GM18526 (cell line): ENCODE results near the gene FBXO36.

Experiments used
- POLR2A ChIP-seq: IDR thresholded peaks from 3 replicates; pipeline ENCODE4 v1.6.1; 2011; ENCODE audit not compliant: insufficient read length; ENCODE audit errors: extremely low read depth

FBXO36 gene, protein sequence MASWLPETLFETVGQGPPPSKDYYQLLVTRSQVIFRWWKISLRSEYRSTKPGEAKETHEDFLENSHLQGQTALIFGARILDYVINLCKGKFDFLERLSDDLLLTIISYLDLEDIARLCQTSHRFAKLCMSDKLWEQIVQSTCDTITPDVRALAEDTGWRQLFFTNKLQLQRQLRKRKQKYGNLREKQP

DNA sequence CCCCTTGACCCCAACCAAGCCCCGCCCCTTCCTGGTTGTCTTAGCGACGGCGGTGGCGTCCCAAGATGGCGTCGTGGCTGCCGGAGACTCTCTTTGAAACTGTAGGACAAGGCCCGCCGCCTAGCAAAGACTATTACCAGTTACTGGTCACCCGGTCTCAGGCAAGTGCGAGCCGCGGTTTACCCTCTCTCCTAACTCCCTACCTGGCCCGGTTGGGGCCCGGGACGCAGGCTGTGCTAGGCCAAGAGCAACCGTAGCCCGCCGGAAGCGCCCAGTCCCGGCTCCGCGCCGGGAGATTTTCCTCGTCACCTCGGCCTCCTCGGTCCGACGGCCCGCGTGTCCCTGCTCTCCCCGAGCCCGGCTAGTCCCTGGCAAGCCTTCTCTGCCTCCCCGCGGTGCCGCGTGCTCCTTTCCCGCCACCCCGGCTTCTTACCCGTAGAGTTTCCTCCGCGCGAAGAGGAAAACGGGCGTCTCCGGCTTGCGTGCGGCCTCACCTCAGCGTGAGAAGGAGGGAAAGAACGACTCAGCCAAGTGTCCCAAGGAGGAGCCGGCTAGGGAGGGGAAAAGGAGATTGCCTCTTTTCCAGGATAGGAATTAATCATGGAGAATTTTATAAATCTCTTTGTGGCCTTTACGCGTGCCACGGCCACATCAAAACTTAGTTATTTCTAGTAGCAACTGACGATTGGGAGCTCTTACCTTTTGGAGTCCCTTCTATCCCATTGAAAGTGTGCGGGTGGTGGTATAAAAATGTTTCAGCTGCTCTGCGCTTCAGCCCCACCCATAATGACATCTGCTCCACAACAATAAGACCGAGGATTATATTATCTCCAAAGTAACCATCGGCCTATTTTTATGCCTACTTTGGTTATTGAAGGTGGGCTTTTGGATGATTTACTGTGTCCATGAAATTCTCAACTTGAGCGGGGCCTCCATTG lies at the start of gene FBXO36:
FBXO36 (plus strand) TSS at position 55 of the 938 bp plus-strand sequence; CDS start at position 66, 11 bp downstream.
- TF ChIP-seq POLR2A = no peak

DNA sequence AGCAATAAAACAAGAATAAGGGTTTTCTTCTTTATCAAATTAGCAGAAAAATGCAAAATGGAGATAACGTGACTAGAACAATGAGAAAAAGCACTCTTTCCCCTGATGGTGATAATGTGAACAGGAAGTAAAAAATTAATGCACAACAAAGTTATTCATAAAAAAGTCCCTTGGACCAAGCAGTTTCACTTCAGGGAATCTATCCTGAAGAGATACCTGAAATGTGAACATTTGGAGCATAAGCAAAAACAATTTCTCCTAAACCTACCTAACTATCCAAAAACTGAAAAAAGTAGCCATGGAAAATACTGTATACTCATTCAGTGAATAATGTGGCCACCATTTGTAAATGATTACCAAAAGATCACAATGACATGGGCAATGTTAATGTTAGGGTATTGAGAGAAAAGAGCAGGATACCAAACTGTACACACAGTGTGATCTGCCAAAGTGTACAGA lies 49.2 kb upstream of the FBXO36 start:
- no peak for TF ChIP-seq POLR2A

DNA sequence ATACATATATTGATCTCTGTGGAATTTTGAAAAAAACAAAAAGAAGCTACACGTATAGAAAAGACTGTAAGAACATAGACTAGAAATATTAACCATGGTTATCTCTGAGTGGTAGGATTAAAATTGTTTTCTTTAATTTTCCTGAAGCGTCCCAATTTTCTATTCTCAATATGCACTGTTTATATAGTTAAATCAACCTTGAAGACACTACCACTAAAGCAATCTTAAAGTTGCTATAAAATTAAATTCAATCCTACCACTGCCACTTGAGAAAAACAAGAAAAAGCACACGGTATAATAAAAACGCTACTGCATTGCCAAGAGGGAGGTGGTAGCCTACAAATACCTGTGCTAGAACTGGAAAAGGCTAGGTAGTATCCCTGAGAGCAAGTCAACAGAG lies 47.7 kb upstream of the FBXO36 start:
- no peak for TF ChIP-seq POLR2A

DNA sequence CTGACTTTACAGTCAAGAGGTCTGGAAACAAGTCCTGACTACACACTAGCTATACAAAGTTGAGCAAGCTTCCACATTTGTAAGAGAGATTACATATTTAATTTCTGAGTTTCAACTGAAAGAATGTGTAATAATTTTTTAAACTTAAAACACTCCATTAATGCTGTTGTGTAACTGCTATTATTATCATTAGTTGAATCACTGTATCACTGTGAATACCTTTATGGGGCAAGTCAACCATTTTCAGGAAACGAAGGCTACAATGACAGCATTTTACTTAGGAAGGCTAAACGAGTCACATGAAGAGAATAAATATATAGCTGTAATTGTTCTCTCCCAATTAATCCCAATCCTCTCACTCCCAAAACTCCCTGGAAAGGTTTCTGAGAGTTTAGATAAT lies 46.8 kb upstream of the FBXO36 start:
- TF ChIP-seq POLR2A = no peak

DNA sequence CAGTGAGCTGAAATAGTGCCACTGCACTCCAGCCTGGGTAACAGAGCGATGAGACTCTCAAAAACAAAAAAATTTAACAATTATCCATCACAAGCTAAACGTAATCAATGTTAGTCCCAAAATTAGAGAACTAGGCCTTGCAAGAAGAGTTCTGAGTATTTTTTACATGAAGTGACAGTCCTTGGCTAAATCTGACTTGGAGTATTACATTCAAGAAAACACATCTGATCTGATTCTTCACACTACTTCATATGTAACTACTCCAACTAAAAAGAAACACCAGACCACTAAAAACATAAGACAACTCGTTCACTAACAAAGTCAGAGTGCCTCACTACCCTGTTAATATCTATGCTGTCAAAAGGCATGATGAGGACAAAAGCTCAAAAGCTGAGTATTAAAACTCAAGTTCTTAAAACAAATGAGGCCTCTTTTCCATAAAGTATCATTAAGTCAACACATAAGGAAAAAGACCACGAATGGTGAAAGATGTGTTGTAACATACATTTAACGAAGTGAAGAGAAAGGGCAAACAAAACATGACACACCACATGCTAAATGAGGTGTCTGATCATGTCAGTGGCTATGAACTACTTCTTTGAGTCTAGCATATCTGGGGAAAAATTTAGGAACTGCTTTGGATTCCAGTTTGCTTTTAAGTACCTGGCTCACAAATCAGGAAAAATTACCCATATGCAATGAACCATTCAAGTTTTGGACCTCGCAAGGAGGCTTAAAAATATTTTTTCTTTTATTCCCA lies 42.9 kb upstream of the FBXO36 start:
- TF ChIP-seq POLR2A = no peak

DNA sequence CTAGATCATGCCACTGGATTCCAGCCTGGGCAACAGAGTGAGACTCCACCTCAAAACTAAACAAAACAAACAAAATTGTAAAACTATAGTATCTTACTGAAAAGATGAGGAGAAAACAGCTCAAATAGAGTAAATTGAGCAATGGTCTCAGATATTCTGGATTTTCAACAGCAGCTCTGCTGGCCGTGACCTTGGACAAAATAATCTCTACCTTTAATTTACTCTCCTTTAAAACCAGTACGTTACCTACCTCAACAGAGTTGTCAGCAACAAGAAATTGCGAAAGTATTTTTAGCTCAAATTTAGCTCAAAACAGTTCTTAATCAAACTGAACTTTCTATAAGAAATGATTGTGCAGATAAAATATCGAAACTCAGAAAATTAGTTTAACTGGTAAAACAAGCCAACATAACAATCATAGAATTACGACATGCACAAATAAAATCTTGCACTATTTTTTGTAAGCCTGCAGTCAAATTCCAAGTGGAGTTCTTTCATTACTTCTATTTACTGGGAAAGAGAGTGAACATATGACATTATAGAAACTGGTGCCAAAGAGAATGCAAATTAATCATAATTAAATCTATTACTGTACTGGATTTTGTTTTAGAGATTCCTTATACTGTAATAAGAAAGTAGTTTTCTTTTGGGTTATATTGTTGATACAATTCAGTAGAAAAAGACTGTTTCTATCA lies 41.3 kb upstream of the FBXO36 start:
- TF ChIP-seq POLR2A = no peak

DNA sequence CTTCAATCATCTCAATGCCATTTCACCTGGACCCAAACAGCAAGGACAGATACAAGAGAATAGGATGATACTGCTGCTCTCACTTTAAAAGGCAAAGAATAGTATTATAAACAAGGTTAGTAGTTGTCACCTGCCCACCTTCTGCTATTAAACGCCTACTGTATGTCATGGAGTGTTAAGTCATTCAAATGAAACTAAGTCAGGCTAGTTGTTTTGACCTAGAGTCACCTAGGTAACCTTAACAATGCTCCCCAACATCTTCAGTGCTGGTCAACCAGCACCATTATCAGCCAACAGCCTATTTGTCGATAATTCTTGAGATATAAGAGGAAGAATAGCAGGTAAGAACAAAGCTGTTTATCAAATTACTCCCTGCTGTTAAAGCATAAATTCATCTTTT lies 39.7 kb upstream of the FBXO36 start:
- TF ChIP-seq POLR2A = no peak

DNA sequence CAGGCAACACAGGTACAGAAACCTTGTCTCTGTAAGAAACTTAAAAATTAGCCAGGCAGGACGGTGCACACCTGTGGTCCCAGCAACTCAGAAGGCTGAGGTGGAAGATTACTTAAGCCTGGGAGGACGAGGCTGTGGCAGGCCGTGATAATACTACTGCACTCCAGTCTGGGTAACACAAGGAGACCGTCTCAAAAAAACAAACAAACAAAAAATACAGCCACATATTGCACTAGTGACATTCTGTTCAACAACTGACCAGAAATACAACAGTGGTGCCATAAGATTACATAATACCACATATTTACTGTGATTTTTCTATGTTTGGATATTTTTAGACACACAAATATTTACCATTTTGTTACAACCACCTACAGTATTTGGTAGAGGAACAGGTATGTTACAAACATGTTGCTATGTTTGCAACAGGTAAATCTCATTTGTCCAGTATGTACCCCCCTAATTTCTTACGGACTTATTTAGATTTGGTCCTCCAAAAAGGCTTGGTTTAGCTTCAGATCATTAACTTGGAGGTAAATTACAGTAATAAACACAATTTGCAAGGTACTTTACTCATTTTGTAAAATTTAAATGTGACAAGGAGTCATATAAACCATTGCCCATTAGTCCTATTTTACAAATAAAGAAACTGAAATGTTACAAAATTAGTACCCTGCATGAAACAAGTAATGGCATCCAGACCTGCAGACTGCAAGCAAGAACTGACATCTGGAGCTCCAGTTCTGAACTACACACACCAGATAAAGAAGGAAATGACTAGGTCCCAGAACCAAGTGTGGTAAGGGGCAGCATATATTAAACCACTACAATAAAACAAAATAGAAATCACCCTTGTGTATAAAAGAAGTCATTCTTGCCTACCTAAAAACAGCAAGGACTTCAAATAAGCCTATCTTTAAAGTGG lies 37.3 kb upstream of the FBXO36 start:
- no peak for TF ChIP-seq POLR2A

DNA sequence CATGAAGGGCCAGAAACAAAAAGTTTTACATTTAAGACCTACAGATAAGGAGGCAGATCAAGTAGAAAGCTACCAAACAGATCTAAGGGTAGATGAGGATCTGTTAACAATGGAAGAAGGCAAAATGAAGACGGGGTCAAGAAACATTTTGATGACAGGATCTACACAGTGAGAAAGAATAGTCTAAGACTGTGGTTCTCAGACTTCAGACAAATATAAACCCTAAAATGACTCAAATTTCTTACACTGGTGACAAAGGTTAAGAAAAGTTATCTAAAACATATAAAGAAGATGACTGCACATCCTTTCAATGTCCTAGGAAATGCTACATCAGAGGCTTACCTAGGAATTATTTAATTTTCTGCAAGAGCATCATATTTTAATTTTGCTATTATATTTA lies 34.9 kb upstream of the FBXO36 start:
- no peak for TF ChIP-seq POLR2A

DNA sequence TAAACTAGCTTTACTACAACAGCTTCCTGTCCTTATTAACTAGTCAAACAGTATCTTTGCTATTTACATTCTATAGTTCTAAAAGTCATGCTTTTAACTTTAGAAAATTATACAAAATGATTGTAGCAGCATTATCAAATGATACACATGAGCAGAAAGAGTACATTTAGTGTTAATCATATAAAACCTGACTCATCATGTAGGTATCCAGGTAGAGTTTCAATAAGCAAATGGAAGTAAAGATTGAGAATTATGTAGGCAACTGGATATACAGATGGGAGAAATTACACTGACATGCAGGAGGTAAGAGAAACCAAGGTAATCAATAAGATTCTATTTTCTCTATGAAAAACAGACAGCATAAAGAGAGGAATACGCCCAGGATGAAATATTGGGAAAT lies 34.3 kb upstream of the FBXO36 start:
- no peak for TF ChIP-seq POLR2A

DNA sequence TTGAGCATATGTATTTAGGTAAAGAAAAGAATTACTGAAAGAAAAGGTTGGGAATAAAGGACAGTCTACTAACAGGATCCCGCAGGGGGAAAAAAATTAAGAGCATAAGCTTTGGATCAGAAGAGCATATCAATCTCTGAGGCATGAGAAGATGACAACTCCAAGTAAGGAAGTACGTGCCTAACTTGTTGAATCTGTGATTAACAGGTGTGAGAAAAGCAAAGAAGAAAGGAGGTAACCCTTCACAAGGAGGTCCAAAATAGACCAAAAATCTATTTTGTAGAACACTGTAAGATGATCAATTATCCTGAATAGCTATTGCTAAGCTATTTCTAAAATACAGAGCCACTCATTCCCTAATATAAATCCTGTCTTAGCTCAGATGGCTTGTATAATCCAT lies 33.3 kb upstream of the FBXO36 start:
- no peak for TF ChIP-seq POLR2A

DNA sequence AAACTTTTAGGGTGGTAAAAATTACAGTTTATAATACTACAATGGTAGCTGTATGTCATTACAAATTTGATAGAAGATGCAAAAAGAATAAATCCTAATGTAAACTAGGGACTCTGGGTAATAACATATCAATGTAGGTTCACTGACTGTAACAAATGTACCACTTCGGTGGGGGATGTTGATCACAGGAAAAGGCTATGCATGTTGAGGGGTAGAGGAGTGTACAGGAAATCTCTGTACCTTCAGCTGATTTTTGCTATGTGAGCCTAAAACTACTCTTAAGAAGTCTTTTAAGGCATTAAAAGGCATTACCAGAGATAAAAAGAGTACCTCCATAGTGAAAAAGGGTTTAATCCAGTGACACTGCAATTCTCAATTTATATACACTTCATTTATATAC lies 25.4 kb upstream of the FBXO36 start:
- no peak for TF ChIP-seq POLR2A

DNA sequence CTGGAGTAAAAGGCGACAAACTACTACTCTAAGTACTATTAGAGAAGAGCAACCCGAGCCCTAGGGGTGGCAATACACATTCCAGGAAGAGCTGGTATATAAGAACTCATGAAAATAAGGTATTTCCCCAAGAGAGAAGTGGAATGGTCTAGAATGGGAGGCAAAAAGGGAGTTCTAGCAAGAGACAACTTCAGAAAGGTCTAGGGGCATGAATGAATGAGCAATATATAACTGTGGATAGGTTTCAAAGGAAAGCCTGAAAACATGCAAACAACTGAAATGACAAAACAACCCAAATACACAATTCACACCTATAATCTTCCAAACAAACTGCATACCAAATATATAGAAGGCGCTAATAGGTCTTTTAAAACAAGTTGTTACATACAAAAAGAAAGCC lies 22.7 kb upstream of the FBXO36 start:
- no peak for TF ChIP-seq POLR2A

DNA sequence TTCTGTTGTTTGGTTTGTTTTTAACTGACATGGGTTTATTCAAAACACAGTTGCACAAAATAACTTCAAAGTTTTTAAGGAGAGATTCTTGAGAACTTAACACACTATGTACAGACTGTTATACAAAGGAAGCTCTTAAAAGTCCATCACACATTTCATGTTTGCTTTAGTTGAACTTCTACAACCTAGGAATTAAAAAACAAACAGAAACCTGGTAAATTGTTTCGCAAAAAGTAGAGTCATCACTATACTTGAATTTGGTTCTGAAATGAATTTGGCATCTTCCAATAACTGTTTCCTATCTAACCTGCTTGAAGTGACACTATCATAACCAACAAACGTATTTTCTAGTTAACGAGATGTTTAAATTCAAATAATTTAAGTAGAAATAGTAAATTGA lies 22.3 kb upstream of the FBXO36 start:
- TF ChIP-seq POLR2A = no peak
